Fibroblast of villous mesenchyme (primary cell): ENCODE measurements around the gene ATP8B1. TPM values are rescaled to one million over a fixed set of nuclear protein-coding genes. Genes with fewer than 3 reads are reported as not detected.
A peak's percentile ranks its signal among the peaks of the same experiment; 100 is the strongest.

Experiments
- DNase-seq: peaks from one replicate; pipeline ENCODE4 v3.0.0-alpha.2; 2010; ENCODE audit warnings: low read depth
- H3K4me3 ChIP-seq: 2 replicates; pipeline ENCODE4 v1.5.1; 2011; ENCODE audit warnings: low read depth, mild to moderate bottlenecking, low read length
- CTCF ChIP-seq: IDR thresholded peaks from 2 replicates; pipeline ENCODE4 v1.5.1; 2012; ENCODE audit warnings: low read depth, mild to moderate bottlenecking, low read length; ENCODE audit not compliant: insufficient read depth
- total RNA-seq: library from RNA; depleted of rRNA; stranded (reverse); fragments of >200 nt; gene quantifications from 2 replicates; pipeline ENCODE4 v1.2.3, GENCODE V29; 2012

The ATP8B1 gene
- total RNA-seq, 1 donor, result 26.3 TPM

- no peak for DNase-seq
- TF ChIP-seq CTCF, result no peak
- H3K4me3 ChIP-seq, result no peak overlapping the region
Measured at GRCh38 chr18:57710226-57710625, 92.9 kb downstream of the ATP8B1 start.

GRCh38 chr18:57709335-57709734, 93.8 kb downstream of the ATP8B1 start:
- no peak overlapping the region for H3K4me3 ChIP-seq
- TF ChIP-seq CTCF, result no peak
- no peak for DNase-seq

- no peak overlapping the region for H3K4me3 ChIP-seq
- no peak for TF ChIP-seq CTCF
- no peak for DNase-seq
Measured at GRCh38 chr18:57708288-57708687, 94.8 kb downstream of the ATP8B1 start.

GRCh38 chr18:57705832-57706595, 97.1 kb downstream of the ATP8B1 start:
- no peak for DNase-seq

GRCh38 chr18:57705011-57705410, 98.1 kb downstream of the ATP8B1 start:
- no peak for DNase-seq
- TF ChIP-seq CTCF, result no peak
- H3K4me3 ChIP-seq, result no peak overlapping the region

More at GRCh38 chr18:57705832-57706595, 97.1 kb downstream of the ATP8B1 start:
- TF ChIP-seq CTCF, result no peak
- H3K4me3 ChIP-seq, result no peak overlapping the region

GRCh38 chr18:57698571-57699276, 104.4 kb downstream of the ATP8B1 start:
- TF ChIP-seq CTCF, result no peak

More at GRCh38 chr18:57698571-57699276, 104.4 kb downstream of the ATP8B1 start:
- no peak overlapping the region for H3K4me3 ChIP-seq
- peak; percentile 86 for DNase-seq
